GM12872 (cell line): ENCODE data around the gene NUDC.

ENCODE experiments used
- TF ChIP-seq, protein P1 (sequence below): IDR thresholded peaks from 3 replicates; pipeline ENCODE4 v1.5.1; 2011; ENCODE audit warnings: low read depth, mild to moderate bottlenecking, low read length, moderate library complexity; ENCODE audit not compliant: insufficient read depth

Gene NUDC

DNA sequence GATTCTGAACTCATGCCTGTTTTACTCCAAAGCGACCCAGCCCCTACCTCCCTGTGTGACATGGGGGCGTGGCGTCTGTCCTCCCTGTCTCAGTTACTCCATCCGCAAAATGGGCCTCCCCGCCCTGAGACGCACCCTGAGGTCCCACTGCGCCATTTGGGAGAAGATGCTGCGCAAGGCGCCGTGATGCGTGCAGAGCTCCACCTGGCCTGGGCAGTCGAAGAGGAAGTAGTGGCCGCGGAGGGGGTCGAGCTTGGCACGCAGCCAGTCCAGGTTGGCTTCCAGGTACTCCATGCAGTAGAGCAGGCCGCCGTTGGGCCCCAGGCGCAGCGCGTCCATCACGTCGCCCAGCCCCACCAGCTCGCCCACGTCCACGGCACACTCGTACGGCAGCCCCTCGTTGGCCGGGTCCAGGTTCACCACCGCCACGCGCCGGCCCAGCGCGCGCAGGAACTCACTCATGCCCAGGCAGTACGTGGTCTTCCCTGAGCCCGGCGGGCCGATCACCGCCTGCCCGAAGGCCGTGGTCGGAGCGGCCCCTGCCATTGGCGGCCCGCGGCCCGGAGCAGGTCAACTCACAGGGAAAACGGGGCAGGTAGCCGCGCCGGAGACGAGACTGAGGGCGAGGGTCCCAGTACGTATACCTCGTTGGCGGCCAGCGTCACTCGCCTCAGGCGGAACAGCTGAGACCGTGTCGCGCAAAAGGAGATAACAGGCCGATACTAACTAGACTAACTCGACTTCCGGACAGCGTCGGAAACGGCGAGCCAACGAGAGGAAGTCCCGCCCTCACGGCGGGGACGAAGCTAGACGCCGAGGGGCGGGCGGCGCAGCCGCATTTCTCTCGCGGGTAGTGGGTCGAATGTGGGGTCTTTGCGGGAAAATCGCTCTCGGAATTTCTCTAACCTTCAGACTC lies 31.7 kb upstream of the NUDC start, which contains the start of gene GPN2:
Gene GPN2, minus strand, starts transcription at position 733 of the 916 bp plus-strand sequence. Its CDS starts 187 bp downstream, at position 546.
- TF ChIP-seq, protein P1, sequence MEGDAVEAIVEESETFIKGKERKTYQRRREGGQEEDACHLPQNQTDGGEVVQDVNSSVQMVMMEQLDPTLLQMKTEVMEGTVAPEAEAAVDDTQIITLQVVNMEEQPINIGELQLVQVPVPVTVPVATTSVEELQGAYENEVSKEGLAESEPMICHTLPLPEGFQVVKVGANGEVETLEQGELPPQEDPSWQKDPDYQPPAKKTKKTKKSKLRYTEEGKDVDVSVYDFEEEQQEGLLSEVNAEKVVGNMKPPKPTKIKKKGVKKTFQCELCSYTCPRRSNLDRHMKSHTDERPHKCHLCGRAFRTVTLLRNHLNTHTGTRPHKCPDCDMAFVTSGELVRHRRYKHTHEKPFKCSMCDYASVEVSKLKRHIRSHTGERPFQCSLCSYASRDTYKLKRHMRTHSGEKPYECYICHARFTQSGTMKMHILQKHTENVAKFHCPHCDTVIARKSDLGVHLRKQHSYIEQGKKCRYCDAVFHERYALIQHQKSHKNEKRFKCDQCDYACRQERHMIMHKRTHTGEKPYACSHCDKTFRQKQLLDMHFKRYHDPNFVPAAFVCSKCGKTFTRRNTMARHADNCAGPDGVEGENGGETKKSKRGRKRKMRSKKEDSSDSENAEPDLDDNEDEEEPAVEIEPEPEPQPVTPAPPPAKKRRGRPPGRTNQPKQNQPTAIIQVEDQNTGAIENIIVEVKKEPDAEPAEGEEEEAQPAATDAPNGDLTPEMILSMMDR = no peak

DNA sequence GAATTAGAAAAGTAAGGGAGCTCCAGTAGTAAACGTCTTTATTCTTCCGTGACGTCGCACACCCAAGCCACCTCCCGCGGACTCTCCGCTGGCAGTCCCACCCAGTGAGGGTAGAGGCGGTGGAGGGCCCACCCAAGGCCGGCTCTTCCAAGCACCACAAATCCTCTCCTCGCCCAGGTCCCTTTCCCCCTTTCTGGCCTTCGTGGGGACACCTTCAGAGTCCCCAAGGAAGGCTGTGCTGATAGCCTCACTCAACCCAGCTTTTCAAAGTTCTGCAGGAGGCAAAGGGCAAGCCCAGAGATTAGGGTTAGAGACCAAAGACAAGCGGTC lies 31.1 kb upstream of the NUDC start:
- TF ChIP-seq, protein P1 = no peak

DNA sequence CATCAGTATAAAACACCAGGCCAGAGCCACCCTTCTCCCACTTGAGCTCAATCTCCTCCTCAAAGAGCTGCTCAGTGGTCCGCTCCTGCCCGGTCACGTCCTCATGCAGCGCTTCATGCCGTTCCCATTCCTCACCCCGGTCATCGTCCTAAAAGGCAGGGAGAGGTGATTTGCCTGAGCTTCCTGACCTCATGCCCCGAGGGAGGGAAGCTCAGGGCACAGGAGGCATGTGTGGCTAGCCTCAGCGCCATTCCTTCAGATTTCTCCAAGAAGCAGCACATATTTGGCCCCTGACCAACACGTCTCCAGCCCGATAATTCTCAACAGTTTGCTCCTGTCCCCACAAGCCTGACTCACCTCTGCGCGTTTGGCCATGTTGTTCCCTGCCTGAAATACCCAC lies 27.3 kb upstream of the NUDC start:
- TF ChIP-seq, protein P1 = no peak

DNA sequence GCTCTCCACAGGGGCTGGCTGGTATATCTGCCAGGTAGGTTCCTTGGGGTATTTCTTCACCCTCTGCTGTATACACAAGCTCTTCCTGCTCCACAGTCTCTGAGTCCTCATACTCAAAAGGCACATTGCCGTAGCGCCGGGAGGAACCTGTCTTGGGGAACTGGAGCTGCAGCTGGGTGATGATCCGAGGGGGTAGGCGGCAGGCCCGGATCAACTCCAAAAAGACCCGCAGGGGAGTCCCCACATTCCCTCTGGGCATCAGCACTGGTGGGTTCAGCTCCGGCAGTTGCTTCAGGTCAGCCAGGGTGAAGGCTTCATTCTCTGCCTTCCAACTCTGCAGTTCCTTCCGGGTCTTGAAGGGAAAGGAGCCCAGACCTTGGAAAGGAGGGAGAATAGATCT lies 24.2 kb upstream of the NUDC start:
- TF ChIP-seq, protein P1 = no peak

DNA sequence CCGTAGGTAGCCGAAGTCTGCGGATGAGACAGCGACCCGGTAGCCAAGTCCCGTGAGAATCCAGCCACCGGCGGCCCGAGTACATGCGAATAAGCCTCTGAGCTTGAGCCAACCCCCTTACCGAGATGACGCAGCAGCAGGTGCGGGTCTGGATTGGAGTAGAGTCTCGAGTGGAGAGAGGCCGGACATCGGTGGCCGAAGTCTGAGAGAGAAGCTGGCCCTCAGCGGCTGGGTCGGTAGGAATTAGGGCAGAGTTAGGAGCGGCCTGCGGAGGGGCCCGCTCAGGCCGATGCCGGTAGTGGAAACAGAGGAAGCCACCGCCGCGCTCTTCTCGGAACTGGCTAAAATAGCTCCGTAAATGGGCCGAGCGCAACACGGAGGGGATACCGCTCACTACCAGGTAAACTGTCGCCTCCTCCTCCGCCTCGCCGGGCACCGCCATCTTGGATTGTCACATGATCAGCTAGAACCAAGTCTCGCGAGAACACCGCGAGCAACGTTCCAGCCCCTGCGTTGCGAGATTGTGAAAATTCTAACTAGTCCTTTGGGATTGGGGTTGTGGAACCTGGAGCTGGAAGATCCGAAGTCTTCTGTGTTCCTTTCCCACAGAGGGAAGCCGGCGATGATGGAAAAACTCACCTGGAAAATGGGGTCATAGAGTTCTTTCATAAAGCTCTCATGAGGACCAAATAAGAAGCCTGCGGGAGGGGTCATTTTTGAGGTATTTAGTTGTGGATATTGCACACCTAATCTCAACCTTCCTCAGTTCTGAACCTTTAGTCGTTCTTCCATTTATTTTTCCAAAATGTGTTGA lies 21.3 kb upstream of the NUDC start, which contains the start of gene GPATCH3:
Gene GPATCH3, minus strand, starts transcription at position 467 of the 814 bp plus-strand sequence. Its CDS starts 25 bp downstream, at position 442.
- TF ChIP-seq, protein P1 = no peak

DNA sequence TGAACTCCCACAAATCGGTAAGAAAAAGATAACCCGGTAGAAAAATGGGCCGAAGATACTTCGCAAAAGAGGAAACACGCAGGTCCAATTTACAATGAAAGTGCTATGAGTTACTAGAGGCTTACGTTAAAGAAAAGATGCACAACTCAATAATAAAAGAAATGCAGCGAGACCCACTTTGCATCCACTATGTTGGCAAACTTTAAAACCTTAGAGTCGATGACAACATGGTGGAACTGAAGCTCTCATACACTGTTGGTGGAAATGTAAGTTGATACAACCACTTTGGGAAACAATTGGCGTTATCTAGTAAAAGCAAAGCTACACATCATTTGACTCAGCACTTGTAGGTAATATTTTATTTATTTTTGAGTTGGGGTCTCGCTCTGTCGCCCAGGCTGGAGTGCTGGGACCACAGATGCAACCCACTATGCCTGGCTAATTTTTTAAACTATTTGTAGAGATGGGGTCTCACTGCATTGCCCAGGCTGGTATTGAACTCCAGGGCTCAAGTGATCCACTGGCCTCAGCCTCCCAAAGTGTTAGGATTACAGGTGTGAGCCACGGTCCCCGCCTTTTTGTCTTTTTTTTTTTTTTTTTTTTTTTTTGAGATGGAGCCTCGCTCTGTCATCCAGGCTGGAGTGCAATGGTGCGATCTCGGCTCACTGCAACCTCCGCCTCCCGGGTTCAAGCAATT lies 20.6 kb upstream of the NUDC start:
- TF ChIP-seq, protein P1 = no peak
